B cell (primary cell): Measurements from ENCODE around the gene ABHD3. TPM values are rescaled to one million over a fixed set of nuclear protein-coding genes. Genes with fewer than 3 reads are reported as not detected.

Source experiments
- ATAC-seq: fragments of 200-7000 bp; cut with Tn5 transposase; one replicate; pipeline ENCODE4 v1.10.0; 2021; ENCODE audit warnings: low read depth, mild to moderate bottlenecking, moderate number of reproducible peaks, moderate library complexity
- CTCF ChIA-PET: fragments of 350-600 bp; sonication (Branson Sonifier 250); formaldehyde crosslinking; loops from one replicate; lab custom pipeline; 2021; ENCODE audit warnings: antibody characterized with exemption, inconsistent platforms; lab: Charles Lee
- POLR2A ChIA-PET: fragments of 350-600 bp; sonication (Branson Sonifier 250); formaldehyde crosslinking; loops from one replicate; lab custom pipeline; 2021; ENCODE audit warnings: antibody characterized with exemption; lab: Charles Lee
- DNase-seq: peaks from one replicate; pipeline ENCODE4 v3.0.0; 2013
- H2AFZ ChIP-seq: 2 replicates; pipeline ENCODE4 v1.6.1; 2012; ENCODE audit warnings: mild to moderate bottlenecking, low read depth, low read length; ENCODE audit not compliant: insufficient read depth, poor library complexity, severe bottlenecking
- H3K27ac ChIP-seq, 2 donors: 1 replicate in 1 of 2; 2 replicates in 1 of 2; pipeline ENCODE4 v1.5.1; 2012 to 2013; ENCODE audit warnings: low read length in 2 of 2, mild to moderate bottlenecking in 2 of 2, moderate library complexity in 1 of 2
- H3K27me3 ChIP-seq, 4 experiments: fragments of 200-600 bp in 1 of 4; sonication (generic) in 1 of 4; replicated peaks in 1 of 4; 1 replicate in 2 of 4; 2 replicates in 2 of 4; pipeline versions ENCODE4 v1.6.1 to v1.7.0; 2013 to 2016; ENCODE audit warnings: low read length in 3 of 4, mild to moderate bottlenecking in 2 of 4, mixed read lengths in 1 of 4, moderate library complexity in 1 of 4; ENCODE audit not compliant: insufficient read depth in 4 of 4, control insufficient read depth in 3 of 4; ENCODE audit errors: control extremely low read depth in 1 of 4
- H3K36me3 ChIP-seq, 2 experiments: replicated peaks in 1 of 2; 1 replicate in 1 of 2; 2 replicates in 1 of 2; pipeline versions ENCODE4 v1.6.1 to v1.7.1; 2013; ENCODE audit warnings: low read length in 1 of 2; ENCODE audit not compliant: insufficient read depth in 2 of 2, control insufficient read depth in 1 of 2; ENCODE audit errors: control extremely low read depth in 1 of 2, extremely low read depth in 1 of 2
- H3K4me1 ChIP-seq, 2 donors: fragments of 200-600 bp in 1 of 2; sonication (generic) in 1 of 2; 1 replicate in 1 of 2; 2 replicates in 1 of 2; pipeline versions ENCODE4 v1.5.1 to v1.6.1; 2013 to 2017; ENCODE audit warnings: low read length in 2 of 2; ENCODE audit not compliant: control insufficient read depth in 2 of 2, insufficient read depth in 2 of 2
- H3K4me2 ChIP-seq: replicated peaks from 2 replicates; pipeline ENCODE3; 2012; ENCODE audit warnings: mild to moderate bottlenecking, low read depth, low read length; ENCODE audit not compliant: poor library complexity, severe bottlenecking
- H3K4me3 ChIP-seq, 5 experiments: fragments of 200-600 bp in 1 of 5; sonication (generic) in 1 of 5; 1 replicate in 3 of 5; 2 replicates in 2 of 5; pipeline versions ENCODE4 v1.5.1 to v1.7.0; 2011 to 2016; ENCODE audit warnings: low read length in 4 of 5, mild to moderate bottlenecking in 4 of 5, low read depth in 2 of 5, control low read depth in 1 of 5, moderate library complexity in 1 of 5; ENCODE audit not compliant: insufficient read depth in 1 of 5; ENCODE audit errors: control extremely low read depth in 1 of 5, extremely low read depth in 1 of 5
- H3K79me2 ChIP-seq: fragments of 200-600 bp; sonication (generic); one replicate; pipeline ENCODE4 v1.6.0; 2016; ENCODE audit warnings: low read length; ENCODE audit not compliant: control insufficient read depth, insufficient read depth
- H3K9ac ChIP-seq: fragments of 200-600 bp; sonication (generic); 2 replicates; pipeline ENCODE4 v1.6.1; 2017; ENCODE audit warnings: mild to moderate bottlenecking, low read length, moderate library complexity
- H3K9me3 ChIP-seq, 3 donors: one replicate each; pipeline versions ENCODE4 v1.6.1 to v1.7.1; 2013; ENCODE audit warnings: low read length in 2 of 3; ENCODE audit not compliant: control insufficient read depth in 2 of 3, insufficient read depth in 1 of 3; ENCODE audit errors: control extremely low read depth in 1 of 3
- H4K20me1 ChIP-seq: 2 replicates; pipeline ENCODE4 v1.6.0; 2012; ENCODE audit warnings: mild to moderate bottlenecking, low read length; ENCODE audit not compliant: insufficient read depth, control insufficient read depth, poor library complexity, severe bottlenecking
- H3K27ac Mint-ChIP-seq: one replicate; pipeline ENCODE4 v1.8.0; 2021; ENCODE audit warnings: mixed read lengths
- H3K27me3 Mint-ChIP-seq: one replicate; pipeline ENCODE4 v1.8.0; 2021; ENCODE audit warnings: mixed read lengths
- H3K4me1 Mint-ChIP-seq: one replicate; pipeline ENCODE4 v1.8.0; 2021; ENCODE audit warnings: mixed read lengths
- H3K4me3 Mint-ChIP-seq: one replicate; pipeline ENCODE4 v1.8.0; 2021; ENCODE audit warnings: mixed read lengths
- H3K9me3 Mint-ChIP-seq: one replicate; pipeline ENCODE4 v1.8.0; 2022; ENCODE audit warnings: mixed read lengths; ENCODE audit not compliant: insufficient read depth
- EZH2 ChIP-seq: IDR thresholded peaks from 2 replicates; pipeline ENCODE4 v1.6.1; 2012; ENCODE audit warnings: borderline replicate concordance, low read depth, mild to moderate bottlenecking, moderate library complexity, low read length; ENCODE audit not compliant: insufficient read depth, poor library complexity, severe bottlenecking
- WGBS: methylation state at CpG from one replicate; pipeline ENCODE4 v1.1.5; 2013; ENCODE audit warnings: missing lambda C conversion rate; ENCODE audit not compliant: insufficient coverage; 5-methylcytosine and 5-hydroxymethylcytosine counted together
- intact Hi-C: fragments of 100-400 bp; cut with micrococcal nuclease; formaldehyde crosslinking; loops from one replicate; pipeline ENCODE4 v1.10.0; 2022
- polyA plus RNA-seq: library from polyadenylated mRNA; depleted of rRNA; stranded (reverse); fragments of >200 nt; gene quantifications from 2 replicates; pipeline ENCODE4 v1.2.3, GENCODE V29; 2012
- total RNA-seq, 2 donors: library from RNA; stranded (reverse); fragments of 120-200 nt in 1 of 2; gene quantifications; 1 replicate in 1 of 2; 2 replicates in 1 of 2; pipeline versions ENCODE4 v1.2.3 to v1.2.4, GENCODE V29; 2013 to 2022
- TF ChIP-seq, protein P1 (sequence below): fragments of 200-600 bp; IDR thresholded peaks from one replicate; pipeline ENCODE4 v1.8.0; 2022; ENCODE audit warnings: antibody characterized with exemption, mild to moderate bottlenecking

The ABHD3 gene
- total and polyA plus RNA-seq, 2 donors (not counting 1 experiment from before 2014, with no cell fraction given) = 24.7 to 27.6 TPM

DNA sequence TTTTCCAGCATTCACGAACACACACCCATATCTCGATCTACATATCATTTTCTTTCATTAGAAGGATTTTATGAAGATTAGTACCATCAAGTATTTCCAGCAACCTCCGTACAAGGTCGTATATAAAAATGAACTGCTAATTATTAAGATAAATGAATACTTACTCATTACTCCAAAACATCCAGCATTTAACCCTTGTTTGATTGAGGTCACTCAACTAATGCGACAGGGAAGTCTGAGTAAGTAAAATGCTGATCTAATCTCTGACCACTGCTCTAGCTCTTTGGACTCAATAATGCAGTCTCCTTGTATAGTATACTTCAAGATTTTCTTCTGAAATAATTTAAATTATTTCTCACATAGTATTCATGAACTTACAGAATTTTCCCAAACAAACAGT, 2.0 kb downstream of the ABHD3 start:
- Histone ChIP-seq H3K9ac (peak overlapping the region; percentile 84), H4K20me1 (no peaks in the 10 kb centered on the region), H3K79me2 (peaks cover 30% of the 10 kb centered on the region), H3K36me3 (peaks cover 8 to 21% of the 10 kb centered on the region in 2 experiments), H3K27me3 (no peaks in the 10 kb centered on the region), H3K4me1 (peaks cover 10 to 11% of the 10 kb centered on the region in 2 donors), H2AFZ (no peak overlapping the region), H3K9me3 (no peaks in the 10 kb centered on the region), H3K4me3 (no peak overlapping the region), H3K27ac (no peak overlapping the region), H3K4me2 (peak overlapping the region; percentile 81)
- Mint-ChIP-seq H3K27me3 (no peaks in the 10 kb centered on the region), H3K4me1 (peaks cover 25% of the 10 kb centered on the region), H3K27ac (peak overlapping the region; percentile 20), H3K9me3 (no peaks in the 10 kb centered on the region), H3K4me3 (peak overlapping the region; percentile 98)
- no peak for TF ChIP-seq EZH2
- TF ChIP-seq, protein P1, sequence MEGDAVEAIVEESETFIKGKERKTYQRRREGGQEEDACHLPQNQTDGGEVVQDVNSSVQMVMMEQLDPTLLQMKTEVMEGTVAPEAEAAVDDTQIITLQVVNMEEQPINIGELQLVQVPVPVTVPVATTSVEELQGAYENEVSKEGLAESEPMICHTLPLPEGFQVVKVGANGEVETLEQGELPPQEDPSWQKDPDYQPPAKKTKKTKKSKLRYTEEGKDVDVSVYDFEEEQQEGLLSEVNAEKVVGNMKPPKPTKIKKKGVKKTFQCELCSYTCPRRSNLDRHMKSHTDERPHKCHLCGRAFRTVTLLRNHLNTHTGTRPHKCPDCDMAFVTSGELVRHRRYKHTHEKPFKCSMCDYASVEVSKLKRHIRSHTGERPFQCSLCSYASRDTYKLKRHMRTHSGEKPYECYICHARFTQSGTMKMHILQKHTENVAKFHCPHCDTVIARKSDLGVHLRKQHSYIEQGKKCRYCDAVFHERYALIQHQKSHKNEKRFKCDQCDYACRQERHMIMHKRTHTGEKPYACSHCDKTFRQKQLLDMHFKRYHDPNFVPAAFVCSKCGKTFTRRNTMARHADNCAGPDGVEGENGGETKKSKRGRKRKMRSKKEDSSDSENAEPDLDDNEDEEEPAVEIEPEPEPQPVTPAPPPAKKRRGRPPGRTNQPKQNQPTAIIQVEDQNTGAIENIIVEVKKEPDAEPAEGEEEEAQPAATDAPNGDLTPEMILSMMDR = no peak
- no CpG with 5 or more reads among the region's 5 CpGs for WGBS
- DNase-seq (no peak), ATAC-seq (no peak)
- intact Hi-C loops = loop anchor here (1.0 kb wide), 2 partner anchors 20 to 90 kb away; partner anchors contain the start of gene SNRPD1
- CTCF ChIA-PET = interaction anchor here (1.4 to 2.5 kb wide), 2 partner anchors 17 to 102 kb away, joined by 4 to 12 read pairs; partner anchors contain the start of gene ESCO1
- POLR2A ChIA-PET = interaction anchor here (1.0 kb wide), 1 partner anchor 90 kb away, joined by 3 read pairs; no protein-coding TSS in a partner anchor

DNA sequence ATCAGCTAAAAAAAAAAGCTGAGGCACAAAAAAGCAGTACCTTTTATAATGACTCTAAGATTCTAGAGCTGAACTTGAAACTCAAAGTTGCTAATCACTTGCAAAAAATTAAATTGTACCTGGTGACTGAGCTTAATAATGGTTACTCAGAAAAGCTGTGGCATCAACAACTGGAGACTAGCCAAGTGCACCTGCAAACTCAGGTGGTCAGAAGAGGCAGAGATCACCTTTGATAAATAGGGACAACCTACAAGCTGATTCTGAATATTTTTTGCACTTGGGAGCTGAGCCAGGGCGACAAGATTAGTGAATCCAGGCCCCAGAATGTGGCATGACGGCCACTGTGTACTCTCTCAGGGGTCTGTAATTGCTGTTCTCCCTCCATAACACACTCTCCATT, 3.0 kb downstream of the ABHD3 start:
- H3K9ac ChIP-seq = no peak overlapping the region
- peaks cover 30% of the 10 kb centered on the region for H3K79me2 ChIP-seq
- H3K4me3 ChIP-seq = no peak overlapping the region
- Mint-ChIP-seq H3K4me1 (peaks cover 25% of the 10 kb centered on the region), H3K27ac (no peak overlapping the region), H3K4me3 (no peak overlapping the region), H3K27me3 (no peaks in the 10 kb centered on the region), H3K9me3 (no peaks in the 10 kb centered on the region)
- POLR2A ChIA-PET = interaction anchor here (0.6 to 1.3 kb wide), 2 partner anchors 16 to 139 kb away, joined by 3 to 4 read pairs; no protein-coding TSS in a partner anchor
- H4K20me1 ChIP-seq = no peaks in the 10 kb centered on the region
- no peaks in the 10 kb centered on the region for H3K9me3 ChIP-seq
- CTCF ChIA-PET = interaction anchor here (0.7 to 1.6 kb wide), 3 partner anchors 9 to 101 kb away, joined by 3 to 7 read pairs (median 5); partner anchors contain the start of gene ESCO1
- no peak for ATAC-seq
- H2AFZ ChIP-seq = no peak overlapping the region
- WGBS = no CpG with 5 or more reads among the region's 2 CpGs
- no peaks in the 10 kb centered on the region for H3K27me3 ChIP-seq
- peaks cover 10 to 11% of the 10 kb centered on the region in 2 donors for H3K4me1 ChIP-seq
- intact Hi-C loops = no loop called here
- peaks cover 8 to 21% of the 10 kb centered on the region in 2 experiments for H3K36me3 ChIP-seq
- H3K27ac ChIP-seq = no peak overlapping the region
- no peak overlapping the region for H3K4me2 ChIP-seq
- no peak for DNase-seq
- TF ChIP-seq, protein P1 = no peak
- TF ChIP-seq EZH2 = no peak
